ENCODE measurements around the gene TMEM259. TPM values are rescaled to one million over a fixed set of nuclear protein-coding genes. Genes with fewer than 3 reads are reported as not detected.

Gene TMEM259
- total RNA-seq, 6 experiments from 2014 or later: 82.6 to 180 (median 93.2) TPM

DNA sequence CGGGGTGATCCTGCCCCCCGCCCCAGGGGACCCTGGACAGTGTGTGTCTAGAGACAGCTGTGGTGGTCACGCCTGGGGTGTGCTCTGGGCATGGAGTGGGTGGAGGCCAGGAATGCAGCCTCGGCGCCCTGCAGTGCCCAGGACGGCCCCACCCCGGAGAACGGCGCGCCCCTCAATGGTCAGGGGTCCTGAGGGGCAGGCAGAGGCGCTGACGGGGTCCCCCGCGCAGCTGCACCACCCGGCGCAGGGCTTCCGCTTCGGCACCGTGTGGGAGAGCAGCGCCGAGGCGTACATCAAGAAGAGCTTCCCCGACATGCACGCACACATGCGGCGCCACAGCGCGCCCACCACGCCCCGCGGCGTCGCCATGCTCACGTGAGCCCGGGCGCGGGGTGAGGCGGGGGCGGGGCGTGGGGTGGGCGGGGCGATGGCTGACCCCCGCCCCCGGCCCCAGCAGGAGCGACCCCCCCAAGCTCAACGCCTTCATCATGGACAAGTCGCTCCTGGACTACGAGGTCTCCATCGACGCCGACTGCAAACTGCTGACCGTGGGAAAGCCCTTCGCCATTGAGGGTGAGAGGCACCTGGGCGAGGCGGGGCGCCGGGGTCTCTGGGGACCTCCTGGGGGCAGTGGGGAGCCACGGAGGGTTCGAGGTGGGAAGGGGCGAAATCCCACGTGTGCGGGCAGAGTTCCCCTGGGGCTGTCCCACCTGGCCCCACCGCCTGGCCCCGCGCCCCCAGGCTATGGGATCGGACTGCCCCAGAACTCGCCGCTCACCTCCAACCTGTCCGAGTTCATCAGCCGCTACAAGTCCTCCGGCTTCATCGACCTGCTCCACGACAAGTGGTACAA, 13.3 kb downstream of the TMEM259 start:
- intact Hi-C loops (cut with DNase I): no loop called here
- Histone ChIP-seq H3K27ac (no peak overlapping the region), H3K4me3 (no peak overlapping the region), H3K27me3 (no peaks in the 10 kb centered on the region), H3K36me3 (peaks cover 0 to 34% (median 16%) of the 10 kb centered on the region in 4 donors), H3K4me1 (no peaks in the 10 kb centered on the region), H3K9me3 (no peaks in the 10 kb centered on the region)
- DNase-seq (no peak), ATAC-seq (no peak)
- 85% methylated on average over 11 of the region's 73 CpGs for WGBS (ENCODE audit: insufficient coverage, low coverage, low lambda C conversion rate, missing lambda C conversion rate)
- no peak for TF ChIP-seq POLR2A (IDR thresholded peaks at IDR 0.05)
- TF ChIP-seq, protein P1, sequence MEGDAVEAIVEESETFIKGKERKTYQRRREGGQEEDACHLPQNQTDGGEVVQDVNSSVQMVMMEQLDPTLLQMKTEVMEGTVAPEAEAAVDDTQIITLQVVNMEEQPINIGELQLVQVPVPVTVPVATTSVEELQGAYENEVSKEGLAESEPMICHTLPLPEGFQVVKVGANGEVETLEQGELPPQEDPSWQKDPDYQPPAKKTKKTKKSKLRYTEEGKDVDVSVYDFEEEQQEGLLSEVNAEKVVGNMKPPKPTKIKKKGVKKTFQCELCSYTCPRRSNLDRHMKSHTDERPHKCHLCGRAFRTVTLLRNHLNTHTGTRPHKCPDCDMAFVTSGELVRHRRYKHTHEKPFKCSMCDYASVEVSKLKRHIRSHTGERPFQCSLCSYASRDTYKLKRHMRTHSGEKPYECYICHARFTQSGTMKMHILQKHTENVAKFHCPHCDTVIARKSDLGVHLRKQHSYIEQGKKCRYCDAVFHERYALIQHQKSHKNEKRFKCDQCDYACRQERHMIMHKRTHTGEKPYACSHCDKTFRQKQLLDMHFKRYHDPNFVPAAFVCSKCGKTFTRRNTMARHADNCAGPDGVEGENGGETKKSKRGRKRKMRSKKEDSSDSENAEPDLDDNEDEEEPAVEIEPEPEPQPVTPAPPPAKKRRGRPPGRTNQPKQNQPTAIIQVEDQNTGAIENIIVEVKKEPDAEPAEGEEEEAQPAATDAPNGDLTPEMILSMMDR (IDR thresholded peaks at IDR 0.05): no peak

DNA sequence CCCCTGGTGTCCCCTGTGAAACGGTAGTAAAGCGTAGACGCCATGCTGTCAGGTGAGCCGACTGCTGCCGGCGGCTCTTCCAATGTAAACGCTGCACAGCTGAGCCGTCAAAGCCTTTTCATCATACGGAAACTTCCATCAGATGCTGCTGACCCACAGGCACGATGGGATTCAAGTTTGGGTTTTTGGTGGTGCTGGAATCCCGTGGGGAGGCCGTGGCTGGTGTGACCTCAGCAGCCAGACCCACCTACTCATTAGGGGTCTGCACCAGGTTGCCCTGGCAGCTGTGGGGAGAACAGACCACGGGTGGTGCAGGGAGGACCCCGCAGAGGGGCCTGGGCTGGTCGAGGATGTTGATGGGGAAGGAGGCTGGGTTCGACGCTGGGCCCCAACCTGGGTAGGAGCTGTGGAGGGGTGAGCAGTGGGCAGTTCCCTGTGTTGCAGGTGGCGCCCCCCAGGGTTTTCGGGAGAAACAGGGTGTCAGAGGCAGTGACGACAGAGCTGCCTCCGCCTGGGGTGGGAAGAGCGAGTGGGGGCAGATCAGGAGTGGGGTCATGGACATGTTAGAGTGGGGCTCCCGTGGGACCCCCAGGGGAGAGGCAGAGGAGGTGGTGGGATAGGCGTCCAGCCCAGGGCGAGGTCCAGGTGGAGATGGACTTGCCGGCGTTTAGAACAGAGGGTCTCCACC, 14.1 kb downstream of the TMEM259 start:
- 51% methylated on average over 12 of the region's 27 CpGs for WGBS (ENCODE audit: insufficient coverage, low coverage, low lambda C conversion rate, missing lambda C conversion rate)

DNA sequence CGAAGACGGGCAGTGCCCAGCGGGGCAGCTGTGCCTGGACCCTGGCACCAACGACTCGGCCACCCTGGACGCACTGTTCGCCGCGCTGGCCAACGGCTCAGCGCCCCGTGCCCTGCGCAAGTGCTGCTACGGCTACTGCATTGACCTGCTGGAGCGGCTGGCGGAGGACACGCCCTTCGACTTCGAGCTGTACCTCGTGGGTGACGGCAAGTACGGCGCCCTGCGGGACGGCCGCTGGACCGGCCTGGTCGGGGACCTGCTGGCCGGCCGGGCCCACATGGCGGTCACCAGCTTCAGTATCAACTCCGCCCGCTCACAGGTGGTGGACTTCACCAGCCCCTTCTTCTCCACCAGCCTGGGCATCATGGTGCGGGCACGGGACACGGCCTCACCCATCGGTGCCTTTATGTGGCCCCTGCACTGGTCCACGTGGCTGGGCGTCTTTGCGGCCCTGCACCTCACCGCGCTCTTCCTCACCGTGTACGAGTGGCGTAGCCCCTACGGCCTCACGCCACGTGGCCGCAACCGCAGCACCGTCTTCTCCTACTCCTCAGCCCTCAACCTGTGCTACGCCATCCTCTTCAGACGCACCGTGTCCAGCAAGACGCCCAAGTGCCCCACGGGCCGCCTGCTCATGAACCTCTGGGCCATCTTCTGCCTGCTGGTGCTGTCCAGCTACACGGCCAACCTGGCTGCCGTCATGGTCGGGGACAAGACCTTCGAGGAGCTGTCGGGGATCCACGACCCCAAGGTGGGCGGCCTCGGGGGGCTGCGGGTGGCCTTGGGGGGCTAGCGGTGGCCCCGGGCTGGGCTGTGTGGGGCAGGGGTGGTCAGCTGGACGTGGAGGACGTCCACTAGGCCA, 15.9 kb downstream of the TMEM259 start:
- TF ChIP-seq, protein P1 (IDR thresholded peaks at IDR 0.05): no peak
- TF ChIP-seq POLR2A (IDR thresholded peaks at IDR 0.05): no peak
- Histone ChIP-seq H3K9me3 (no peaks in the 10 kb centered on the region), H3K4me3 (no peak overlapping the region), H3K27me3 (peaks cover 0 to 6% of the 10 kb centered on the region in 2 donors), H3K27ac (no peak overlapping the region), H3K36me3 (peaks cover 0 to 8% (median 2%) of the 10 kb centered on the region in 4 donors), H3K4me1 (no peaks in the 10 kb centered on the region)
- DNase-seq (no peak), ATAC-seq (no peak)
- WGBS (ENCODE audit: insufficient coverage, low coverage, low lambda C conversion rate, missing lambda C conversion rate): 100% methylated on average over 1 of the region's 70 CpGs
- intact Hi-C loops (cut with DNase I): no loop called here

More for the DNA sequence above, 14.1 kb downstream of the TMEM259 start:
- Histone ChIP-seq H3K27me3 (no peaks in the 10 kb centered on the region), H3K27ac (no peak overlapping the region), H3K4me3 (no peak overlapping the region), H3K9me3 (no peaks in the 10 kb centered on the region), H3K36me3 (peaks cover 0 to 26% (median 12%) of the 10 kb centered on the region in 4 donors), H3K4me1 (no peaks in the 10 kb centered on the region)
- ATAC-seq: no peak
- no peak for DNase-seq
- intact Hi-C loops (cut with DNase I): no loop called here
- TF ChIP-seq, protein P1 (IDR thresholded peaks at IDR 0.05): no peak
- no peak for TF ChIP-seq POLR2A (IDR thresholded peaks at IDR 0.05)

DNA sequence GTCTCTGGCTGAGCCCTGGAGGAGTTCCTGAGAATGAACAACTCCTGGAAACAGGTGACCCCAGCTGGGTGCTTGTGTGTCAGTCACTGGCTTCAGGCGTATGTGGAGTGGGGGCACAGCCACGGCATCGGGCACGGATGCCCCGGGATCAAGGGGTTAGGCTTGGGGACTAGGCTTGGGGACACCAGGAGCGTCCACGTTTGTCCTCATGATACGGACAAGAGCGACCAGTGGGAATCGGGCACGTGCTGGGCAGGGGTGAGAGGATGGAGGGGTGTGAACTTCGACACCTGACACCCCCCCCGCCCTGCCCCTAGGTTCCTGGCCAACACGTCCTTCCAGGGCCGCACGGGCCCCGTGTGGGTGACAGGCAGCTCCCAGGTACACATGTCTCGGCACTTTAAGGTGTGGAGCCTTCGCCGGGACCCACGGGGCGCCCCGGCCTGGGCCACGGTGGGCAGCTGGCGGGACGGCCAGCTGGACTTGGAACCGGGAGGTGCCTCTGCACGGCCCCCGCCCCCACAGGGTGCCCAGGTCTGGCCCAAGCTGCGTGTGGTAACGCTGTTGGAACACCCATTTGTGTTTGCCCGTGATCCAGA, 16.6 kb downstream of the TMEM259 start:
- DNase-seq: no peak
- no peak overlapping the region for H3K27ac ChIP-seq
- no peak overlapping the region for H3K4me3 ChIP-seq
- ATAC-seq: no peak
- H3K4me1 ChIP-seq: no peaks in the 10 kb centered on the region
- intact Hi-C loops (cut with DNase I): no loop called here
- TF ChIP-seq POLR2A (IDR thresholded peaks at IDR 0.05): no peak
- TF ChIP-seq, protein P1 (IDR thresholded peaks at IDR 0.05): no peak
- H3K27me3 ChIP-seq: peaks cover 0 to 6% of the 10 kb centered on the region in 2 donors
- 49% methylated on average over 4 of the region's 32 CpGs for WGBS (ENCODE audit: insufficient coverage, low coverage, low lambda C conversion rate, missing lambda C conversion rate)
- no peaks in the 10 kb centered on the region for H3K9me3 ChIP-seq
- peaks cover 0 to 2% (median 0%) of the 10 kb centered on the region in 4 donors for H3K36me3 ChIP-seq
